A673 (cell line): Measurements from ENCODE around the gene ELP5. TPM values are rescaled to one million over a fixed set of nuclear protein-coding genes. Genes with fewer than 3 reads are reported as not detected.

Experiments
- BruUV-seq: library from RNA; stranded (reverse); fragments of 400-500 nt; replicated peaks from 2 replicates; lab custom pipeline; 2021; lab: Mats Ljungman, UMichigan
- CTCF ChIA-PET: fragments of 300-600 bp; sonication (Branson Sonifier 250); formaldehyde crosslinking; loops from one replicate; lab custom pipeline; 2022; ENCODE audit warnings: antibody characterized with exemption; lab: Charles Lee
- POLR2A ChIA-PET: fragments of 300-600 bp; sonication (Branson Sonifier 250); formaldehyde crosslinking; loops from one replicate; lab custom pipeline; 2022; ENCODE audit warnings: antibody characterized with exemption; ENCODE audit not compliant: low non-redundant PET; lab: Charles Lee
- DNase-seq: peaks from one replicate; pipeline ENCODE4 v3.0.0-alpha.2; 2015; ENCODE audit warnings: low spot score
- H3K27ac ChIP-seq: fragments of 200-600 bp; sonication (generic); 2 replicates; pipeline ENCODE4 v1.5.1; 2016; ENCODE audit warnings: mixed run types, low read depth, mild to moderate bottlenecking, mixed read lengths, antibody characterized with exemption, low read length; ENCODE audit not compliant: poor library complexity, severe bottlenecking
- H3K27me3 ChIP-seq: fragments of 200-600 bp; sonication (generic); replicated peaks from 2 replicates; pipeline ENCODE4 v1.6.1; 2017; ENCODE audit warnings: mixed run types, low read depth, mild to moderate bottlenecking, mixed read lengths, antibody characterized with exemption, low read length; ENCODE audit not compliant: insufficient read depth, poor library complexity
- H3K36me3 ChIP-seq: fragments of 200-600 bp; sonication (generic); 2 replicates; pipeline ENCODE4 v1.6.1; 2016; ENCODE audit warnings: mixed run types, mild to moderate bottlenecking, mixed read lengths, antibody characterized with exemption, low read length; ENCODE audit not compliant: insufficient read depth, poor library complexity, severe bottlenecking
- H3K4me1 ChIP-seq: fragments of 200-600 bp; sonication (generic); 2 replicates; pipeline ENCODE4 v1.6.1; 2017; ENCODE audit warnings: mixed run types, mild to moderate bottlenecking, mixed read lengths, antibody characterized with exemption, low read length; ENCODE audit not compliant: insufficient read depth, poor library complexity, severe bottlenecking
- H3K4me3 ChIP-seq: fragments of 200-600 bp; sonication (generic); 2 replicates; pipeline ENCODE4 v1.5.1; 2016; ENCODE audit warnings: low read depth, mixed run types, mild to moderate bottlenecking, mixed read lengths, low read length; ENCODE audit not compliant: poor library complexity, severe bottlenecking
- H3K9me3 ChIP-seq: fragments of 200-600 bp; sonication (generic); 2 replicates; pipeline ENCODE4 v1.6.1; 2016; ENCODE audit warnings: mixed run types, low read depth, mild to moderate bottlenecking, mixed read lengths, antibody characterized with exemption, low read length; ENCODE audit not compliant: poor library complexity, severe bottlenecking
- CTCF ChIP-seq: fragments of 300-800, 200-600 bp; sonication (generic); conservative IDR thresholded peaks from 2 replicates; pipeline ENCODE4 v1.5.1; 2017; ENCODE audit warnings: low read depth, mild to moderate bottlenecking, antibody characterized with exemption, low read length, moderate library complexity, mixed read lengths
- EZH2 ChIP-seq: fragments of 200-600 bp; sonication (generic); IDR thresholded peaks from 2 replicates; pipeline ENCODE4 v1.6.1; 2017; ENCODE audit warnings: borderline replicate concordance, low read depth, mild to moderate bottlenecking, mixed read lengths, antibody characterized with exemption, low read length; ENCODE audit not compliant: poor library complexity, severe bottlenecking
- intact Hi-C: fragments of 100-400 bp; cut with micrococcal nuclease; formaldehyde crosslinking; loops from one replicate; pipeline ENCODE4 v1.10.0; 2022; ENCODE audit not compliant: unreplicated experiment
- total RNA-seq: library from RNA; stranded (reverse); gene quantifications from 2 replicates; pipeline ENCODE4 v1.2.3, GENCODE V29; 2021

The ELP5 gene
- total RNA-seq, 1 experiment from 2014 or later, result 128 TPM

GRCh38 chr17:7284911-7285310 lies 32.9 kb downstream of the ELP5 start:
- H3K4me1 ChIP-seq, result peaks cover 18% of the 10 kb centered on the region
- no peaks in the 10 kb centered on the region for H3K9me3 ChIP-seq
- ChIA-PET POLR2A (no interaction called here), CTCF (interaction anchor here (0.6 to 1.5 kb wide), 2 partner anchors 12 to 90 kb away, joined by 3 to 7 read pairs; no protein-coding TSS in a partner anchor)
- no peaks in the 10 kb centered on the region for H3K36me3 ChIP-seq
- intact Hi-C loops, result no loop called here
- BruUV-seq, result no TSS peak
- H3K27ac ChIP-seq, result no peak overlapping the region
- H3K27me3 ChIP-seq, result no peaks in the 10 kb centered on the region
- H3K4me3 ChIP-seq, result no peak overlapping the region
- DNase-seq, result no peak
- no peak for TF ChIP-seq CTCF
- TF ChIP-seq EZH2, result no peak

GRCh38 chr17:7285679-7286078 lies 33.7 kb downstream of the ELP5 start:
- BruUV-seq, result no TSS peak
- no peaks in the 10 kb centered on the region for H3K36me3 ChIP-seq

GRCh38 chr17:7289256-7290032 lies 37.4 kb downstream of the ELP5 start:
- ChIA-PET CTCF (no interaction called here), POLR2A (interaction anchor here (0.6 to 0.7 kb wide), 2 partner anchors 208 to 1818 kb away, joined by 6 to 8 read pairs; no protein-coding TSS in a partner anchor)
- H3K27me3 ChIP-seq, result no peaks in the 10 kb centered on the region
- BruUV-seq, result no TSS peak
- no peaks in the 10 kb centered on the region for H3K9me3 ChIP-seq
- H3K27ac ChIP-seq, result no peak overlapping the region
- intact Hi-C loops, result no loop called here
- DNase-seq, result no peak
- no peak for TF ChIP-seq EZH2
- TF ChIP-seq CTCF, result no peak
- no peak overlapping the region for H3K4me3 ChIP-seq
- H3K4me1 ChIP-seq, result peaks cover 8% of the 10 kb centered on the region
- H3K36me3 ChIP-seq, result no peaks in the 10 kb centered on the region

More at GRCh38 chr17:7285679-7286078, 33.7 kb downstream of the ELP5 start:
- no peak for TF ChIP-seq CTCF
- TF ChIP-seq EZH2, result no peak
- Histone ChIP-seq H3K27me3 (no peaks in the 10 kb centered on the region), H3K4me1 (peaks cover 17% of the 10 kb centered on the region), H3K4me3 (no peak overlapping the region), H3K9me3 (no peaks in the 10 kb centered on the region), H3K27ac (no peak overlapping the region)
- CTCF ChIA-PET, result interaction anchor here (0.6 kb wide), 1 partner anchor 91 kb away, joined by 3 read pairs; no protein-coding TSS in a partner anchor
- POLR2A ChIA-PET, result no interaction called here
- intact Hi-C loops, result no loop called here
- DNase-seq, result no peak
